GM21526 (cell line): Measurements from ENCODE around the gene TOX3.

Experiments
- ATAC-seq: cut with Tn5 transposase; IDR thresholded peaks from one replicate; pipeline ENCODE4 v1.9.1; 2021; ENCODE audit warnings: moderate library complexity; ENCODE audit not compliant: unreplicated experiment, low FRiP score

TOX3 gene

DNA sequence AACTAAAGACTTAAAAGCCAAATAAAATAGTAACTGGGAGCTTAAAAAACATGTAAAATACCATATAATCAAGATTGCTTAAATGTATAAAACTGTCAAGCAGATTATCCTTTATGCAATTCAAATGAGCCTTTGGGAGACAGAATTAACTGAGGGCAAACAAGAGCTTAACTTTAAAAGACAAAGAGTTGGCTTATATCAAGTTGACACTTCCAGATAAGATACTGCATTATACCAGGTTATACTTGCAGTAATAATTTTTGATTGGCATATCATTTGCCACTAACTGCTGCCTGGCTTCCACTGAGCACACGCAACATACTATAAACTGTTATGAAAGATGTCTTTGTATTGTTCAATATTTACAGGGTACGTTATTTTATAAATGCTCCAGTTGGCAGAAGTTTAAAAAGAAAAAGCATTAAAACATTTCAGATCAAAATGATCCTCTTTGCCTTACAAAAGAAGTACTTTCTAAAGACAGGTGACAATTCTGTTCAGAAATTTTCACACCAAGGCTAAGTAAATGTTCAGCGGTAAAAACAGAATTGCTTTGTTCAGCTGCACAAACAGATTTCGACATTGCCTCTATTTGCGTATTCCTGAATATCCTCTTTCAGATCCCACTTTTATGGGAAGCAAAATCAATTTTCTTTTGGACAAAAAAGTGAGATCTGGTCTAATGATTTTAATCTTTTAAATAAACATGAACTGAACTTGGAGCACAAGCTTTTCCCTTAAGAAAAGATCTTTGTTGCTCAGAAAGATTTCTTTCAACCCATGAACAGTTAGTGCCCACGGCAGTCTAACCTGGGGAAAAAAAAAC, 50.7 kb downstream of the TOX3 start:
- no peak for ATAC-seq

DNA sequence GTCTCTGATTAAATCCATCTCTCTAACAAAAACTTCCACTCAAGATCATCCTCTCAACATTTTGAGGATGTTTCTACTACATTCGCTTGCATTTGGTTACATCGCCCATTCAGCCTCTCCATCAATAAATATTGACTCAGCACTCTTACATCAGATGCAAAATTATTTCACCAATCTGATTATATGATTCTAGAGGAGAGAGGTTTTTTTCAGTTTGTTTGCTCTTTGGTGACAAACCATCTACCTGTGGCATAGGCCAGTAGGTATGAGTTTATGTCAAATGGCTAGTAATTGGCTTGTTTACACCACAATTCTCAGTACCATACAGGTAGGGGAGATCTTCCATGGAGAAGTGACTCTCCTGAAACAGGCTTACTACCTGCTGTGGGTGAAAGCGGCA, 52.3 kb downstream of the TOX3 start:
- ATAC-seq: no peak

DNA sequence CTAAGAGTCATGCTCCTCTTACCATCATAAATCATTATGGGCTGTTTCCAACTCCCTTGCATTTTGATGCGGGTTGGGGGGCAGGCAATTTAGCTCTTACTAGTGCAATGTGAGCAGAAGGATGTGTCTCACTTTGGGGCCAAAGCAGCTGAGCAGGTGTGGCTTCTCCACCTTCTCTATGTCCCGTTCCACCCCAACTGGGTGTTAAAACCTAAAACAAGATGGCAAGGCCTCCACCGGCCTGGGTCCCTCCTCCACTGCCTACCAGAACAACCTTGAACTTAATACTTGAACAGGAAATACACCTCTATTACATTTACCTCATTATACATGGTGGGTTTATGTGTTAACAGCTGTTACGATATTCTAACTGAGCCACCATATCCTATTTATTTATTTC, 52.8 kb downstream of the TOX3 start:
- no peak for ATAC-seq

DNA sequence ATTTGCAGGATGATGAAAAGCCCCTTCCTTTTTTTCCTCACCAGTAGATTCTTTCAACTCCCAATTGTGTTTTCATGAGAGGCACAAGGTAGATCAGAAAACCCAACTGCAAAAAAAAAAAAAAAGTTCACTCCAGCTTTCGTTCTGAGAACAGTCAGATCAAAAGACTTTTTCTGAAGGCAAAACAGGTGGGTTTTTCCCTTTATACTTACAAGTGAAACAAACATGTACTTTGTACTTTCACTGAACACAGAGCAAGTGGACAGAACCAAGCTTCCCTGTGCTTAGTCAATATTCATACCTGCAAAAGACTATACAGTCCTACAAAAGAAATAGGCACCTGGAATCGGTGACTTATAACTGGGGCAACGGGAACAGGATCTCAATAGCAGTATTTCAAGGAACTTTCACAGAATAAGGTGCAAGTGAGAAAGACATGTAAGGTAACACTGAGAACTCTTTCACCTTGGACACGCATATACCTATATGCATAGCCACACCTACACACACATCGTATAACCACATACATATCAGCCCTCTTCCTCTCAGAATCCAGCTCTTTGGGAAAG, 54.1 kb downstream of the TOX3 start:
- ATAC-seq: no peak

DNA sequence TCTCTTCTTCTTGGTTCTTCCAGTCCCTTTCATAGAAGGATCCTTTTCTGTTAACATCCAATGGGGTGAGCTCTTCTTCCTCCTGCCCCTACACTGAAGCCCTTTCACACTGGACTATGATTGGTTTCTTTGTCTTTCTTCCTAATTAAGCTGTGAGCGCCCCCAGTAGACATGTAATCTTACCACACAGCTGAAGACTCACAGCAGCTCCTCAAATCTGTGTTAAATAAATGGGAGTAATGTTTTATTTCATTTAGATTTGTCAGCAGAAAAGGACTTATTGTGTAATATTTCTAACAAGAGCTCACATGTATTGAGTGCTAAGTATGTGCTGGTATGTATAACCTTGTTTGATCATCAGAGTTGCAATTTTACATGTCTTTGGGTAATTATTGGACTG, 55.7 kb downstream of the TOX3 start:
- no peak for ATAC-seq

DNA sequence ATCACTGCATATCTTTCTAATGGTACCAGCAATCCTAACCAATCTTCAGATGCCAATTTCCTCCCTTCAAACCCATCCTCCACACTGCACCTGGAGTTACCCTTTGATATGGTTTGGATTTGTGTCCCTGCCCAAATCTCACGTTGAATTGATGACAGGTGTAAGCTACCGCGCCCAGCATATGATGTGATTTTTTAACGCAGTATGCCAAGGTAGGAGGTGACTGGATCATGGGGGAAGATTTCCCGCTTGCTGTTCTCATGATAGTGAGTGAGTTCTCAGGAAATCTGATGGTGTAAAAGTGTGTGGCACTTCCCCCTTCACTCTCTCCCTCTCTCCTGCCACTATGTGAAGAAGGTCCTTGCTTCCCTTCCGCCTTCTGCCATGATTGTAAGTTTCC, 57.0 kb downstream of the TOX3 start:
- no peak for ATAC-seq

DNA sequence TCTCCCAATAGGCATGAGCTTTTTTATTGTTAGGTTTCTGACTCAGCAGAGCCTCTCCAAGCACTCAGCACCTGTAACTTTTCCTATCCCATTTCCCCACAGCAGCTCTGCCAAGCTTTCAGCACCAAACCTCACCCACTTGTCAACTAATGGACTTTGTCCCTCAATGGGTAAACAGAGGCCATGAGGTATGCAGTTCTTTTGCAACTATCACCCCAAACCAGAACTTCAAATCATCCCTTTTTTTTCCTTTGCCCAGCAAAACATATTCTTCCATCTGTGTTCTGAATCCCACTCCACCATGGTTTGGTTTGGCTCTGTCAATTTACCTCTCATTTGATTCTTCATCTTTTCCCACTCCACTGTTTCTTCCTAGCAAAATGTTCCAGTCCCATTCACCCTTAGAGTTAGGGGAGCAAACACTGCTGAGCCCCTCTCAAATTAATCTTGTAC, 58.1 kb downstream of the TOX3 start:
- no peak for ATAC-seq

DNA sequence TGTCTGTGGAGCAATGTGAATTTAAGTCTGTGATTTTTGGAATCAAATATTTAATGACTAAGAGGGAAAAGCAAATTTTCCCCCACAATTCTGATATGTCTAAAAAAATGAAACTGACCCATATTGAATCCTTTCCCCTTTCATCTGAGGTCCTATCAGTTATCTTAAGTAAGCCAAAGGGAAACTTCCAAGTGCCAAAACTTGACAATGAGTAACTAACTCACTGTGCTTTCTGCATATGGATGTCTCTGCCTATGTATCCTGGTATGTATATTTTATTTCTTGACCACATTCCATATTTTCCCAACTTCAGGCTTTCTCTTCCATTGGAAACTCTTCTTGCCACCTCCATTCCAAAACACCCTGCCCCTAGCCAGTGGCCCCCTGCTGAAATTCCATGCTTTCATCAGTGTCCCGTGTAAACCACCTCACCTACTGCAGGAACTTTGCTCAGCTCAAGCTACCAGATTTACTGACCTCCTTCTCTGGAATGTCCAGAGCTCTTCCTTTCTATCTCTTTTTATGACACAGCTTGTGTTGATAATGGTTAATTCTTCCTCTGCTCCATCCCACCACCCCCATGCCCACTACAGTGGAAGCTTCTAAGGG, 59.0 kb downstream of the TOX3 start:
- no peak for ATAC-seq

DNA sequence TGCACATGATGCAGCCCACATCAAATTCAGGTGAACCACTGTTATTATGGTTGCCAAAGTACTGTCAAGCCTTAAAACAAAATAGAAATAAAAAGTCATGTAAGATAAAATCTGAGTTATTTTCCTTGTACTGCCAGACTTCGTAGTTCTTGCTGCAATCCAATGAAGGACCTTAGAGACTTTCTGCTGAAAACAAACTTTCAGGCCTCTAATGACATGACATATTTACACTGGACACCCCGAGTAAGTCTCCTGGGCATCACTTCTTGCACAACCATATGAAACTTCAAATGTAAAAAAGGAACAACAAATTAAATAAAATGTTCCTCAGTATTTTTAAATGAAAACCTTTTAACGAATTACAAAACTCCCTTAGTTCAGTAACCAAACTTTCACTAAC, 66.7 kb downstream of the TOX3 start:
- no peak for ATAC-seq

DNA sequence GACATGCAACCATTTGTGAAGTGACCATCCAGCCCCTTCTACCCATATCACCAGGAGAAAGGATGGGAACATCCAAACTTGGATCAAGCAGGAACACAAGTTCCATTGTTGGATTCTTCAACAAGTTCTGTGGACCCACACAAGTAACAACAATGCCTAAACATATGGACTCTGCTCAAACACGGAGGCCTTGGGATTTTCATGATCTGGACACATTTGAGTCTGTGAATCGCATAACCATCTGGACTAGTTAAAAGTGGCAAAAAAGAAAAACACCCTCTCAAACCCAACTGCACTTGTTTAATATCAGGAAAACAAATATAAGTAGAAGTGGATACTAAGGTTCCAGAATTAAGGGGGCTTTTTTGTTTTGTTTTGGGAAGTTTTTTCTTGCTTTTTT, 70.8 kb downstream of the TOX3 start:
- no peak for ATAC-seq

DNA sequence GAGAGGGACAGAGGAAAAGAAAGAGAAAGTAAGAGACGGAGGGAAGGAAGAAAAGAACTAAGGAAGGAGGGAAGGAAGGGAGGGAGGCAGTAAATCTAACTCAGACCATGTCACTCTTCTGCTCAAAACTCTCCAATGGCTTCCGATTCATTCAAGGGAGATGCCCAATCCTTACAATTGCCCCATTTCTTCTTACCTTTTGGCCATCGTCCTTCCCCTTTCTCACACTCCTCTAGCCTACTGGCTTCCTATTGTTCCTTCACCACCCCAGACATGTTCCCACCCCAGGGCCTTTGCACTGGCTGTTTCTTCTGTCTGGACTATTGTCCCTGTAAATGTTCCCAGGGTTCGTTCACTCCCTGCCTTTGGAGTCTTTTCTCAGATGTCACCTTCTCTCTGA, 72.3 kb downstream of the TOX3 start:
- no peak for ATAC-seq

DNA sequence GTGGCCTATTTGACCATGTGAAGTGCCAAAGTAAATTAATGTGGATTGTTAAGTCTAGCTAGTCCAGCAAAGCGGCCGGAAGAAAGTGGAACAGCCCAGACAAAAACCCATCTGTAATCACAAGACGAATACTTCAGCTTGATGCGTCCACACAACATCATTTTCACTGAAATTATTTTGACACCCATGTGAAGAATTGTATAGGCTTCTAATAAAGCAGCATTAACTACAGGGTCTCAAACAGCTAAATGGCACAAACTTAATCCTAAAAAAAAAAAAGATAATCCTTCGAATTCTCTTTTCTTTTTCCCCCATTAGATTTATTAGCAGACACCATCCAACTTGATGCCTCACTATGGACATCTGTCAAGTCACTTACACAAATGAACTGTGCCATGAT, 73.8 kb downstream of the TOX3 start:
- ATAC-seq: no peak

DNA sequence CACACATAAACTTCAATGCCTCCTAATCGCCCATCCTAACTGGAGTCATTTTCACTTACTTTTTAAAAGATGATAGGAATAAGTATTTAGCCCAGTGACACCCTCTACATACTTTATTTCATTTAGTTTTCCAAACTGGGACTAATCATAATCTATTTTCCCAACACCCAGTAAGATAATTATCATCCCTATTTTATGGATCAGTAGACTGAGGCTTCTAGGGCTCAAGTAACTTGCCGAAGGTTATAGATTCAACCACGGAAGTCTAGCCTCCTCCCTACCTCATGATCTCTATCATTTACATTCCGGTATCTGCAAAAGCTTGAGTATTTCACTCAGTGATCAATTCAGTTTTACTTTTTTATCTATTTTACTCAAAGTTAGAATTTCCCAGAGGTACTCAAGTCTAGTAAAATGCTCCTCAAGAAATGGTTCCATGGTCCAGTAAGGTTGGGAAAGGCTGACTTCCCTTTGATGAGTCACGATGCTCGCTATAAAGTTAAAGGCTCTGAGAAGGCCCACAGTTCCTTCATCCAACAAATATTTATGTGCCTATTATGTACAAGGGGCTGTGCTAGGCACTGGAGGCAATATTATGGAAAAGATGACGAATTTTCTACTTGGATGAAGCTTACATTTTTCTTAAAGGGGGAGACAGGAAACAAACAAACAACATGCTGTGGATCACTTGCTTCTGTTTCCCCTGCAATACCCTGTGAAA, 75.1 kb downstream of the TOX3 start:
- ATAC-seq: no peak

DNA sequence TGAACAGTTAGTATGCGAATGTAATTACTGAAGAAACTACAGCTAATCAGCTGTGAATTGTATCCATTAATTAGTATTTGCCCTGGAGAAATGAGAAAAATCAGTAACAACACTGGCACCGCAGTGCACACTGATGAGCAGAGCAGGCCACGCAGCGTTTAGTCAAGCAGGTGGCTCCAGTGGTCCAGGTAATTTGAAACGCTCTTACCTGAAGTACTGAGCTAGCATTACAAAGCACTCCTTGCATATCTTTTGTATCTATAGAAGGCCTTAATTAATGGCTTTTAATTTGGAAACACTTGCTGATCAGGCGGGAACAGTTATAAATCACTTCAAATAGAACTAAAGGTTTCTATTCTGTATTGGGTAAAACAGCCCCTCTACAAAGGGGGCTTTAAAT, 76.4 kb downstream of the TOX3 start:
- no peak for ATAC-seq

DNA sequence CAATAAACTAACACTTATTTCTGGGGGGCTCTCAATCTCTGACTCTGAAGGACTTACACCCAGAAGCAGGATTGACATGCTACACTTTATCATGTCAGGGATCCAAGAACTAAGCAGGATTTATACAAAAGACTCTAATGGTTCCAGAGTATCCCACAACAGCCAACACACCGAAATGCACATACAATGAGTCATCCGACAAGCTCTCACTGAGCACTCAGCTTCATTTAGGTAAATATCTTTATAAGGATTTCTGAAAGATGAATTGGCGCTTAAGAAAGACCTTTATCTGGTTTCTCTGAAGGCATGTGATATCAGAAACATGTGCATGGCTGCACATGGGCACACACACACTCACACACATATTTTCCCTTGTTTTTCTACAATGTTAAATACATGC, 77.2 kb downstream of the TOX3 start:
- ATAC-seq: no peak

DNA sequence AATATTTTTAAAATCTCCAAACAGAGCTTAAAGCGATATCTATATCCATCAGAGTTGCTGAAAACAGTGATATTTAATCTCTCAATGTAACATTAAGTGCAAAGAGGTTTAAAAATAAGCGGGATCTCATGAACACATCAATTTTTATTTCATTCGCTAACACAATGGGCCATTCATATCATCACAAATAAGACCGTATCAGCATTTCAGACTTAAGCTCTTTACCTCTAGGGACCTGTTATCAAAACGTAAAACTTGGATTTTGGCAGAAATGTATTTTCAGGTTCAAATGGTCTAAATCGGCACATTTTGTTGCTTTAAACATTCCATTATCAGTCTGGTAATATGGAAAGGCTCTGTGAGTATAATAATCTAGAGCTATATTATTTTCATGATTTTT, 77.9 kb downstream of the TOX3 start:
- ATAC-seq: no peak

DNA sequence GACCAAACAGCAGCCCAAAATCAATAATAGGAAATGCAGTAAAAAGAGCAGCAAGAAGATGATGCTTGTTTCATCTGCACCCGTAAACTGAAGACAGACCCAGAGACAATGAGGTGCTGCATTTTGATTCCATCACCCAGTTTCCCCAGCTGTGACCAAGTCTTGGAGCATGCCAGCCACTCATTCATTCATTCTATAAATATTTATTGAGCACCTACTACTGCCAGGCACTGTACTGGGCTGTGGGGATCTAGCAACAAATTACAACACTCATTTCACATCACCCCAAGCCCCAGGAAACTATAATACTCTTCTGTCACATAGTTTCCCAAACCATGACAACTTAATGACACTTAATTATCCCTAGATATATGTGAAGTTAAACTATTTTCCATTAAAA, 79.2 kb downstream of the TOX3 start:
- no peak for ATAC-seq

DNA sequence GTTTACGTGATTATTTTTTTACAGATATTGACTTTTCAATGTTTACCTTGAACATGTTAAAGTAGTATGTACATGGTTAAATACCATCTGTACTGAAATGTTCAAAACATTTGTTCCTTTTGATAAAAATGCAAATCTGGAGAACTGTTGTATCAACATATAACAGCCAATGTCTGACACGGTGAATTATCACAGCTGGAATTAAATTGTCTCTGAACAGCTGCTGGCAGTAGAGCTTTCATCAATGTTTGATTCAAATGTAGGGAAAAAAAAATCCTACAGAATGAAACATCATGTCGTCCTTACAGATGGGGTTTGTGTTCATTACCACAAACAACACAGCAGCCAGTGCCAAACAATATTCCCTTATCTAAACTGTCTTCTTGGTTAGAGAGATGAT, 79.9 kb downstream of the TOX3 start:
- no peak for ATAC-seq

DNA sequence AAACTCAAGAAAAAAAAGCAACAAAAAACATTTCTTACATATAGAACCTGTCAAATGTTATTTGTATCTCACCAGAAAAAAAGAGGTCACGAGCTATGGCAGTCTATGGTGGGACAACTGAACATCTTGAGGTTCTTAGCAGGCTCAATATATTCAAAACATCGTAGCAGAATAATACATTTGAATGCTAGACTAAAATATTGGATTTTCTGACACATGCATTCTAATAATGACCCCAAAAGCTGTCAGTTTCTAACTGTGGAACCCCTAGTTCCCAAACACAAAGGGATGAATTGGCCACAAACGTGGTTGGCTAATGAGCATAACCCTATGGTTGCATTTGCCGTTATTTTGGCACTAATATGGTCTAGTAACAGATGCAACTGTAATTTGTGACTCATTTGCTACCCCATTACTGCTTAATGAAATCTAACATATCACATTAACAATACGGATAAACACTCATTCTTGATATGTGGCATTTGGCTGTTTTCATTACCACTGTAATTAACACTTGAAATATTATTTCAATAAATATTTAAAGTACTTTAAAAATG, 81.2 kb downstream of the TOX3 start:
- ATAC-seq: no peak

DNA sequence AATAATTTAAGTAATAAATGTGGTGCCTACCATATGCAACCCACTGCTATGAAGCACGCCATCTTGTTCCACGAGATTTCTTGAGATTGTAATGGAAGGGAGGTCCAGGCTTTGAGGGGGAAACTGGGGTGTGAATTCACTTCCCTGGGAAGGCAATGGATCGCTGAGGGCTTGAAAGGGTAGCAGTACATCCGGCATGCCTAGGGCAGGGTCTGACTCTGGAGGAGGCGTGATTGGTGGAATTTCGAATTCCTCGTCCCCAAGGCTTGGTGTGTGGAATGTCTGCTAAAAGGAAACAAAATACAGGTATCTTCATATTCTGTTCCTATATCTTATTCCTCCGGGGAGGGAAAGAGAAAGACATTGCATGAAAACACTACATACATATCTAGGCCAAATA, 83.0 kb downstream of the TOX3 start:
- no peak for ATAC-seq

DNA sequence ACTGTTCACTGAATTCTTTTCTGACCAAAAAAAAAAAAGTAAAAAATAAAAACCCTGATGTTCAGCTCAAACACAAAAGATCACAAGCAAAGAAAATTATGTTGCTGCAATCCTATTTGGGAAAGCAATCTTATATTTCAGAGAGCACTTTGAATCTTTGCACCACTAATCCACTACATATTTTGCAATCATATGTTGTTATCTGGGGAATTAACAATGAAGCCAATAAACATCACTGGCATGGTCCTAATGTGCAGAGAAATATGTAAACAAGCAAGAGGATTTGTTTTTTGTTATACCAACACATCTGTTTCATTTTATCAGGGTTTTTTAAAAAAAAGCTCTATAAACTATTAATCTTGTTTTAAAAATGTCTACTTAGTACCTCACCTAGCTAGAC, 84.1 kb downstream of the TOX3 start:
- no peak for ATAC-seq
